HG02870 (cell line): ENCODE data around the gene C10orf90.
"Not testable (repeated sequence)": the region's sequence is repeated elsewhere in the genome, so short reads cannot be mapped to it uniquely, and the experiment has no call there.

Experiments
- ATAC-seq: cut with Tn5 transposase; IDR thresholded peaks from one replicate; pipeline ENCODE4 v1.9.1; 2021; ENCODE audit warnings: mild to moderate bottlenecking, moderate library complexity; ENCODE audit not compliant: unreplicated experiment

Gene C10orf90

DNA sequence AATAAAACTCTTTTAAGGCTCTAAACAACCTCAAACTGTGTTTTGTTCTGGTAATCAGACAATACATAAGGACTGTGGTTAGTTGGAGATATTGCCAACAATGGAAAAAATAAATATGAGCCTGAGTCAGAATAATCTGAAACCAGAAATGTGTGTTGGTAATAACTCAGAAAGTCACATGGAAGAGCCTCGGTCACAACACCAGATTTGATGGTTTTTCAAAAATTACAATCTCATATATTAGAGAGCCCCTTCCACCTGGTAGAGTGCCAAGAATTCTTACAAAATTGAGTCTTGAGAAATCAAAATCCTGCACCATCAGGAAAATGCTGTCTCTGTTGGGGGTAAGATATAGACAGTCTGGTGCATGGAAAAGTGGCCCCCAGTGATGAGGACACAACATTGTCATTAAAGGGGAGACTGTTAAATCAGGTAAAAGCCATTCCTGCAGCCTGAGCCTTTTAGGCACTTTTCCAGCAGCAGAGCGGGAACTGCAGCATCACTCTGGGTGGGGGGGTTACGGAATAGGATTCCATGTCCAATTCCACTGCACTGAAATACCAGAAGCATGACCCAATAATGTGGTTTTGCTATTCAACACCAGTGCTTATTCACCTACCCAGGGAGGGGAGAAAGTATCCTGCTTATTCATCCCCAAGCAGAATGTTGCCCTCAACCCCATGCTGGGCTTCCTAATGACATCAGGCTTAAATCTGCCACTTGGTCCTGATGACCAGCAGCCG is 272.7 kb downstream of the C10orf90 start:
- no peak for ATAC-seq

DNA sequence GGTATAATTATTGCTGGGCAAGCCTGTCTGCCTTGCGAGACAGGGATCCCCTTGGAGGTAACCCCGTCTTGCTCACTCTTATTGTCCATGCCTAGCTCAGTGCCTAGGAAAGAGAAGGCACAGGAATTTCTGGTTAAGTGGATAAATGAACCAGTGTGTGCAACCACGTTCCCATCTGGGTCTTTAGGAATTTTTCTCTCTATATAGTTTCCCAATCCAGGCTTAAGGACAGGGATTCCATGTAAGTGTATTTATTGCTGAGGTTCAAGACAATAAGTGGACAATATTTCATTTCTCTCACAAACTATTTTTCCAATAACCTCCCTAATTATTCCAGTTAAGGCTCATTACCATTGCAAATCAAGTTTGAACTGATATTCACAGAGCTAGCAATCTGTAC is 273.3 kb downstream of the C10orf90 start:
- ATAC-seq = no peak

DNA sequence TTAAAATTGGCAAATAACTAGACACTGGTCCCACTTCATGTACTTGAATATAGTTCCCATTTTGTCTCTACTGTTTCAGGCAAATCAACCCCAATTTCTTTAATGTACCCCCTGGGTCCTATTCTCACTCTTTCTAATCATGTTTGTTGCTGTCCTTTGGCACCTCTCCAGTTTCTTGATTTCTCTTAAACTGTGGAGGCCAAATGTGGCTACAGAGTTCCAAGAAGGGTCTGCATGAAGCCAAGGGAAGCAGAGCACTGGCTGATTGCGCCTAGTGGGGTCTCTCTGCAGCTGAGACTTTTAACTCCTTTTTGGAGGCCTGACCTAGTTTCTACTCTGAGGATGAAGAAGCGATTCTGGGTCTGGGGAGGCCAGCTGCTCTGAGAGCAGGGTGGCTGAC is 275.5 kb downstream of the C10orf90 start:
- ATAC-seq = no peak

DNA sequence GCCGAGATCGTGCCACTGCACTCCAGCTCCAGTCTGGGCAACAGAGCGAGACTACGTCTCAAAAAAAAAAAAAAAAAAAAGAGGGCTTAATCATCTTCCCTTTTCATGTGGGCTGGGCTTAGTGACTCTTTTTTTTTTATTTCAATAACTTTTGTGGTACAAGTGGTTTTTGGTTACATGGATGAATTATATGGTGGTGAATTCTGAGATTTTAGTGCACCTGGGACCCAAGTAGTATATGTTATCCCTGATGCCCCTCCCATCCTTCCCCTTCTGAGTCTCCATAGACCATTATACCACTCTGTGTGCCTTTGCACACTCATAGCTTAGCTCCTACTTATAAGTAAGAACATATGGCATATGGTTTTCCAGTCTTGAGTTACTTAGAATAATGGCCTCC is 277.4 kb downstream of the C10orf90 start:
- no peak for ATAC-seq

DNA sequence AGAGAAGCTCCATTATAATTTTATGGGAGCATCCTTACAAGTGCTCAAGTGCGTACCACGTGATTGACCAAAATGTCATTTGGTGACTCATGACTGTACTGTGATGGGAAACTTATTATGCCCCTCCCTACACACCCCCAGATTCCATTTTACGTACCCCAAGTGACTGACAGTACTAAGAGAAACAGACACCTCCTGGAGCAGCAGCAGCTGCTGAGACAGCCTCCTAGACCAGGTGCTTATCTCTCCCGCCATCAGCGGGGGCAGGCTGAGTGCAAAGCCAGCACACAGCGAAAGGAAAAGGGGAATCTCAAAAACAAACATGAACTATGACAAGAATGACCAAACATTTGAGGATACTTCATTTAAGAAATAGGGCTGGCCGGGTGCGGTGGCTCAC is 278.0 kb downstream of the C10orf90 start:
- ATAC-seq = no peak

DNA sequence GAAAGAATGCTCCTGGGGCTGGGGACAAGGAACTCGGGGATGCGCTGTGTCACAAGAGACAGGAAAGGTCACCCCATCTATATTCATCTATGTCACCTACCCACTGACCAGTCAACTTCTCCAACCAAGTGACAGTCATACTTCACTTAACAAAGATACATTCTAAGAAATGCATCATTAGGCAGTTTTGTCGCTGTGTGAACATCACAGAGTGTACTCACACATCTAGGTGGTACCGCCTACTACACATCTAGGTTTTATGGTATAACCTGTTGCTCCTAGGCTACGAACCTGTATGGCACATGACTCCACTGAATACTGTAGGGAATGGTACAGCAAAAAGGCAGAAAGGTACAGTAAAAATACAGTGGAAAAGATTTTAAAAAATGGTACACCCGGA is 278.4 kb downstream of the C10orf90 start:
- ATAC-seq = no peak

DNA sequence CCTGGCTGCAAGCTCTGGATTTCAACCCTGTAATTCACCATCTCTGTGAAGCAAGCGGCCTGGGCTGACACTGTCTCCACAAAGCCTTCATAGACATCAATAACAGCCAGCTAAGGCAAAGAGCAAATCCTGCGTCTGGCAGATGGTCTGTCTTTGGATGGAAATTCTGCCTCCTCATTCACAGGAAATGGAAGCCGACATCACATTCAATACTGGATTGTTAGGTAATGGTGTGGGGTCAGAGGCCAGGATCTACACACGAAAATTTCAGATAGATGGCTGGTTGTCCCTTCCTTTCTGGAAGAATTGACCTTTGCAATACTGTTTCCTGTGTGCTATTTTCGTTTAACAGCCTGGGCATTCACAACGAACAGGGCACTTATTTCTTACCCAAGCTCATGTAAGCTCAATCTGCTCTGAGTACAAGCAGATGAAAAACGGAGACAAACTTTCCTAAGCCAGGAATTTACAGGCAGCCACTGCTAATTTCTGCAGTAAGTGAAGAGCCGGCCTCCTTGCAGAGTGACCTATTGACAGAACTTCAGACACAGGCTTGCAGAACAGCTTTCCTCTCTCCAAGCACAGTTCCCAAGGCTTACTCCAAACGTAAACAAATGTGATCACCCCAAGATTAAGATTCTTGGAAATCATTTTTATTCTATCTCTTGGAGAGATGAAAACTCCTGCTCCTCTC is 279.2 kb downstream of the C10orf90 start:
- ATAC-seq = no peak

DNA sequence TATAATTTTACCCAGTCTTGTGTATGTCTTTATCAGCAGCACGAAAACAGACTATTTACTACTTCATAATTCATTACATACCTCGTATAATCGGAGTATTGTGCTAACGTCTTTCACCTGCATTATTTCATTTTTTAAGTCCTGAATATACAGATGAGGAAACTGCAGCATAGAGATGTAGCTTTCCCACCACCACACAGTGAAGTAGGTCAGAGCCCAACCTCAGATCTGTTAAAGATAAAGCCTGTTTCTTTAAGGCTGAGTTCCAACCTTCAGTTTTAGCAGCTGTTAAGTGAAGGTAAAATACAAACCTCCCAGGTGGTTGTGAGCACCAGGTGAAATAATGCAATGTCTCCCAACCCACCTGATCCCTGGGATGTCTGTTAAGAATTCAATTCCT is 280.2 kb downstream of the C10orf90 start:
- ATAC-seq = no peak

DNA sequence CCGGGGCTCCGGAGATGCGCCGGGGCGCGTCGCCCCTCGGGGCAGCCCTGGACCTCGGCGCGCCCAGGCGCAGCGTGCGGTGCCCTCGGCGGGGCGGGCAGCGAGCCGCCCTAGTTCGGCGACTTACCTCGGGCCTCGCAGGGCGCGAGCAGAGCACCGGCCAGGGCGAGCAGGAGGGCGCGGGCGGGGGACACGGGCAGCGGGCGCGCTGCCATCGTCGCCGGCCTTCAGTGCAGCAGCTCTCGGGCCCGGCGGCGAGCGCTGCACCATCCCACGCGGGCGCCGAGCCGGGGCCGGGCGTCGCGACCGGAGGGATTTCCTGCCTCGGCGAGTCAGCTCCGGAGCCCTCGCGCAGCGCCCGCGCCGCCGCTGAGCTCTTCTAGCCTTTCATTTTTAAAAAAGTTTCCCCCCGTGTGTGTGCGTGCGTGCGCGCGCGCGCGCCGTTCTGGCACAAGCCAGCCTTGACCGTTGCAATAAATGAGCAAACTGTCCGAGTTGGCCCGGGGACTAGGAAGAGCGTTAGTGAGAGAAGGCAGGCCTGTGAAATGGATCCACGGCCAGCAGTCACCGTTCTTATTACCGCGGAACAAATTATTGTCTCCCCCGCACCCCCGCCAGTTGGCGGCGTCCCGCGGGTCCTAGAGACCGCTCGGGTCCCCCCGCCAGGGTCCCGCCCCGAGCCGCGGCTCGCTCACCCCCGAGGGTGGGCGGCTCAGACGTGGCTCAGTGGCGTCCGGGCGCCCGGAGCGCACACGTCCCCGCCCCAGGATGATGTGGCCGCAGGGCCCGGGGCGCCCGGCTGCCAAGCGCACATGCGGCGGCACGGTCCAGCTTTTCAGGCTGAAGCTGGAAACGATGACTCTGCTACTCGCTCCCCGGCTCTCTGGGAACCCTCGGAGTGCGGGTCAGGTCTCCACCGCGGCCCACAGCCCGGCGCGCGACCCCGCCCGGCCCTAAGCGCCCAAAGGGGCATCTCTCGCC is 282.3 kb downstream of the C10orf90 start, which contains the start of gene ADAM12:
Gene ADAM12 (minus strand): TSS at position 547 of the 981 bp plus-strand sequence. CDS start 332 bp downstream, at position 215.
- no peak for ATAC-seq

DNA sequence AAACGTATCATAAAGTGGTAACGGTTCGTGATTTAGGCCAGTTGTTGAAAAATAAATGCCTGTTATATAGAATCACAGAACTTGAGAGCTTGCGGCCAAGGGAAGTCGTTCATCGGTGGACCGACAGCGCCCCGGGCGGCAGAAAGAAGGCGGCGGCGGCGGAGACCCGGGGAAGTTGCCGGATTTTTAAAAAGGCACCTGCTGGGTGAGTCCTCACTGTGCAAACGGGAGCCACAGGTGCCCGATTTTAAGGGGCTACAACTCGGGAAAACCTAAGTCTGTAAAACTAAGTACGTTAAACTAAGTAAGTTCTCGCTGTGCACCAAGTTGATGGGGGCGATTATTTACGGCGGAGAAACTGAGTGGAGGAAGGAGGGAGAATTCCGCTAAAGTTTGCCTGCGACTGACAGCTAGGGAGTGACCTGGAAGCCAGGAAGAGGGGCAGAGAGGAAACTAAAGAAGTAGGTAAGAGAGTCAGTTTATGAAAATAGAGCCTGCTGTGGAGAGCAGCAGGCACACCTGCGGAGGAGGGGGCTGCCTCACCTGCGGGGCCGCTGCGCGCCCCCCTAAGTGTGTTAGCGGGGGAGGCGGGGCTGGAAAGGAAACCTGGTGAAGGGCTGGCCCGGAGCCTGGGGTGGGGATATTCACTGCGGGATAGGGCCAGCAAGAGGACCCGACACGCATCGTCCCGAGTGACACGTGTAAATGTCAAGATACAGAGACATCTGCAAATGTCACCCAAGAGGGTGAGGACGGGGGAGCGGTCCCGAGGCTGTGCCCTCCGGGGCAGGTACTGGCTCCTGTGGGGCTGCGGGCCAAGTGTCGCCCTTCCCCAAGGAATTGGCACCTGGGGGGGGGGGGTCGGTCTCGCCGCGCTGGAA is 283.2 kb downstream of the C10orf90 start:
- ATAC-seq = no peak

DNA sequence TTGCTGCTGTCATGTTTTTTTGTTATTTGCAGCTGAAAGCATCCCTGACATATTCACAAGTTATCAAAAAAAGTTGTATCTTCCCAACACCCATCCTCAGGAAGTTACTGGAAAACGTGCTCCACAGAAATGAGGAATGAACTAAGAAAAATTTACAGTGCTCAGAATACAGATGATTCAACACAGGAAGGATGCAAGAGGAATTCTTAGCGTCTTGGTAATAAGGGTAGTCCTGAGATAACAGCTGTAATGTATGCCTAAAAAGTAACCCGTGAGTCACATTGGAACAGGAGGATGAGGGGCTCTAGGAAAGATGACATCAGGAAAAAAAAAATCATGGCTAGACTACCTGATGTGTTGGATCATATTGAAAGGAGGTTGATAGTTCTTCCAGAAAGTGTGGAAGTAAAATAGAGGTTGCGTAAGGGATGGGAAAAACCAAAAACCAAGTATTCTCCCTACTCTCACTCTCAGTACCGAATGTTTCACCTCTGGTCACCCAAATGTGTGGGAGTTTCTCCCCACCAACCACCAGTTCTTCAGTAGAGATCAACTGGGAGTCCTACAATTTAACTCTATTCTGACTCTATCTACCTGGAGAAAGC is 286.1 kb downstream of the C10orf90 start:
- no peak for ATAC-seq

DNA sequence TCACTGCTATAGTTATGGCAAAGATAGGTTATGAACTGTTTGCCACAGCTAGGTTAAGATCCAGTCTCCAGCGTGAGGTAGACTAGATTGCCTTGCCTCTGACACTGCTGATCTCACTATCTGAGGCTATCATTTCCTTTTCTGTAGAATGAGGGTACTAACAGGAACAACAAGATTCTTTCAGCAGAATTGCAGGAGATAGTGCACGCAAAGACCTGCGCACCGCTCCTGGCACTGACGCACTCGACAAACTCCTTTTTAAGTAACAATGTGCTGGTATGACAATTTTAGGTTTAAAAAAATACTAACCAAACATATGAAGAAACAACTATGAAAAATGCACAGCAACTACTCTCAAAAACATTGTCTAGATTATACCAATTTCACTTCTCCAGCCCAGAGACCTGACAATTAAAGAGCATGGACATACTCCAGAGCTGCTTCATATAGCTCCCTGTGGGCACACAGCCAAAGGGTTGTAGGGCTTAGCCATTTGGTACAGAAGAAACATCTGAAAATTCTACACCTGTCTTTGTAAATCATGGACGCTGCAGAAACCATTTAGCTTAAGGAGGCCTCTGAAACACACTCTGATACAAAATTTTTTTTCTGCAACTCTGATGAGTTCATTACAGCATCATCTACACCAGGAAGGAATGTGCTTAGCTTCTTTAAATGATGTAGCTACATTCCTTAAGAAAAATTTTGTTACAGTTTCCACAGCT is 290.0 kb downstream of the C10orf90 start:
- no peak for ATAC-seq

DNA sequence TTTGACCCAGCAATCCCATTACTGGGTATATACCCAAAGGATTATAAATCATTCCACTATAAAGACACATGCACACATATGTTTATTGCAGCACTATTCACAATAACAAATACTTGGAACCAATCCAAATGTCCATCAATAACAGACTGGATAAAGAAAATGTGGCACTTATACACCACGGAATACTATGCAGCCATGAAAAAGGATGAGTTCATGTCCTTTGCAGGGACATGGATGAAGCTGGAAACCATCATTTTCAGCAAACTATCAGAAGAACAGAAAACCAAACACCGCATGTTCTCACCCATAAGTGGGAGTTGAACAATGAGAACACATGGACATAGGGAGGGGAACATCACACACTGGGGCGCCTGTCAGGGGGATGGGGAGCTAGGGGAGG is 291.3 kb downstream of the C10orf90 start:
- ATAC-seq = not testable (repeated sequence)

DNA sequence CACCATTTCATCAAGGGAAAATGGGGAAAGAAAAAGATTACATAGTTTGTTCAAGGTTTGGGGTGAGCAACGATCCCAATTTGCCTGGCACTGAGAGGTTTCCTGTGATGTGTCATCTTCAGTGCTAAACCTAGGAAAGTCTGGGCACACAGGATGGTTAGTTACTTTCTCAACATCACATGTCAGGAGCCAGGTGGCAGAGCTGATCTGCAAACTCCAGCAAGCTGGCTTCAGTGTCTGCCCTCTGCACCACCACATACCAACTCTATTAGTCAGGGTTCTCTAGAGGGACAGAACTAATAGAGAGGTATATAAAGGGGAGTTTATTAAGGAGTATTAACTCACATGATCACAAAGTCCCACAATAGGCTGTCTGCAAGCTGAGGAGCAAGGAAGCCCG is 293.5 kb downstream of the C10orf90 start:
- ATAC-seq = no peak

DNA sequence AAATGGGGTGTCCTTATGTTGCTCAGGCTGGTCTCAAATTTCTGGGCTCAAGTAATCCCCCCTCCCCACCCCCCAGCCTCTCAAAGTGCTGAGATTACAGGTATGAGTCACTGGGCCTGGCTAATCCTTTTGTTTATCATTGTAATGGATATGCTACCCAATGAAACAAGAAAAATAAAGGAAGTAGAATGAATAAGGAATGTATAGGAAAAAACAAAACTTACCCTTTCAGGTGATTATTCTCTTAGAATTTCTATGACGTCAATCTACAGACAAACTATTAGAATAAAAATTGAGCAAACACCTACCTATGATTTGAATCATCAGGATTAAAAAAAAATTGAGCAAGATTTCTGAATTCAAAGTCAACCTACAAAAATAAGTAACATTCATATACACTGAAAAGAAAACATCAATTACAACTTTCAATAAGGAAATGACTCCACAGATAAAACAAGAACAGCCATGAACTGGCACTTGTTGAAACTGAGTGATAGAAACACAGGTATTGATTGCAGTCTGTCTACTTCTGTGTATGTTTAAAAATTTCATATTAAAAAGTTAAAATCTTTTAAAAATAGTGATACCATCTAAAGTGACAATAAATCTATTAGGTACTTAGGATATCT is 294.5 kb downstream of the C10orf90 start:
- ATAC-seq = no peak

DNA sequence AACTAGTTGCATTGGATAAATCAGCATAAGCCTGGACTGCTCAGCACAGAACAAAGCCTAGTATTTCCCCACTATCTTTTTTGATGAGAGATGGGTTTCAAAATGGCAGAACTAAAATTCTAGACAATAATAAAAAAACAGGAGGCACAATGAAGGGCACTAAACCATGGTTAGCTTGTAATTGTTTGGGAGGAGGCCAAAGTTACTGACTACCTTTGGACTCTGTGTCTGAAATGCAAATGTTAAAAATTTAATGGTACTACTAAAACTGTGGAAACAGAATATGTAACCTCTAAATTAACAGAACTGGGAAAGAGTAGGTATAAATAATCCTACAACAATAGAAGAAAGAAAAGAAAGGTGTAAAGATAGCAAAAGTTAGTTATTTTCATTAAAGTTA is 295.2 kb downstream of the C10orf90 start:
- no peak for ATAC-seq
